Nephron progenitor cell (in vitro differentiated cells): ENCODE measurements around the gene BCL2L14.
"Not testable (repeated sequence)": the region's sequence is repeated elsewhere in the genome, so short reads cannot be mapped to it uniquely, and the experiment has no call there.

Experiments
- DNase-seq: peaks from one replicate; pipeline ENCODE4 v3.0.0; 2021
- H3K27ac Mint-ChIP-seq: 2 replicates; pipeline ENCODE4 v1.8.0; 2021; ENCODE audit warnings: mild to moderate bottlenecking, moderate library complexity, mixed read lengths
- H3K27me3 Mint-ChIP-seq: 2 replicates; pipeline ENCODE4 v1.8.0; 2021; ENCODE audit warnings: mild to moderate bottlenecking, low read depth, mixed read lengths; ENCODE audit not compliant: poor library complexity
- H3K36me3 Mint-ChIP-seq: 2 replicates; pipeline ENCODE4 v1.8.0; 2021; ENCODE audit warnings: low read depth, mixed read lengths
- H3K4me1 Mint-ChIP-seq: 2 replicates; pipeline ENCODE4 v1.8.0; 2021; ENCODE audit warnings: mixed read lengths
- H3K4me3 Mint-ChIP-seq: 2 replicates; pipeline ENCODE4 v1.8.0; 2021; ENCODE audit warnings: mild to moderate bottlenecking, moderate library complexity, mixed read lengths
- H3K9me3 Mint-ChIP-seq: 2 replicates; pipeline ENCODE4 v1.8.0; 2021; ENCODE audit warnings: mild to moderate bottlenecking, moderate library complexity, mixed read lengths
- CTCF ChIP-seq: fragments of 200-600 bp; sonication (generic); IDR thresholded peaks from 2 replicates; pipeline ENCODE4 v1.5.0; 2021; ENCODE audit warnings: antibody characterized with exemption

The BCL2L14 gene

GRCh38 chr12:12097891-12098690 is 27.4 kb downstream of the BCL2L14 start:
- DNase-seq, result no peak
- no peak for TF ChIP-seq CTCF
- peaks cover 63% of the 10 kb centered on the region for H3K36me3 Mint-ChIP-seq
- H3K4me1 Mint-ChIP-seq, result peaks cover 14% of the 10 kb centered on the region
- no peaks in the 10 kb centered on the region for H3K27me3 Mint-ChIP-seq
- no peaks in the 10 kb centered on the region for H3K9me3 Mint-ChIP-seq
- H3K4me3 Mint-ChIP-seq, result no peak overlapping the region
- H3K27ac Mint-ChIP-seq, result peak overlapping the region; percentile 69

DNA sequence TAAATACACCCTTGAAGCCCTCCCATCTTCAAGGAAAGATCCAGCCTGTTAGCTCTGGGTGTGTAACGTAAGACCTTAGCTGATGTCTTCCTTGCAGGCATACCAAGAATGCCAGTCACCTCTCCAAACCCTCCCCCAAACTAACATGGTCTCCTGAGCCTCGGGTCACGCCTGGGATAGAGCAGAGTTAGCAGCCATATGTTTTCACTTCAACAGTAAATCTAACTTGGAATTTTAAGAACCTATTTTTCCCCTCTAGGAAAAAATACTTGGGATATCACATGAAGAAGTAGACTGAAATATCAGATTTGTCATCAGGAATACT is 27.9 kb downstream of the BCL2L14 start:
- no peaks in the 10 kb centered on the region for H3K9me3 Mint-ChIP-seq
- no peak for DNase-seq
- H3K27ac Mint-ChIP-seq, result peak overlapping the region; percentile 69
- H3K27me3 Mint-ChIP-seq, result no peaks in the 10 kb centered on the region
- no peak overlapping the region for H3K4me3 Mint-ChIP-seq
- no peak for TF ChIP-seq CTCF
- peaks cover 14% of the 10 kb centered on the region for H3K4me1 Mint-ChIP-seq
- peaks cover 68% of the 10 kb centered on the region for H3K36me3 Mint-ChIP-seq

GRCh38 chr12:12099102-12099501 is 28.4 kb downstream of the BCL2L14 start:
- peak overlapping the region; percentile 69 for H3K27ac Mint-ChIP-seq
- peaks cover under 1% of the 10 kb centered on the region for H3K9me3 Mint-ChIP-seq
- no peak for TF ChIP-seq CTCF
- peaks cover 72% of the 10 kb centered on the region for H3K36me3 Mint-ChIP-seq
- DNase-seq, result no peak
- H3K4me1 Mint-ChIP-seq, result peaks cover 14% of the 10 kb centered on the region
- H3K27me3 Mint-ChIP-seq, result no peaks in the 10 kb centered on the region
- H3K4me3 Mint-ChIP-seq, result no peak overlapping the region

DNA sequence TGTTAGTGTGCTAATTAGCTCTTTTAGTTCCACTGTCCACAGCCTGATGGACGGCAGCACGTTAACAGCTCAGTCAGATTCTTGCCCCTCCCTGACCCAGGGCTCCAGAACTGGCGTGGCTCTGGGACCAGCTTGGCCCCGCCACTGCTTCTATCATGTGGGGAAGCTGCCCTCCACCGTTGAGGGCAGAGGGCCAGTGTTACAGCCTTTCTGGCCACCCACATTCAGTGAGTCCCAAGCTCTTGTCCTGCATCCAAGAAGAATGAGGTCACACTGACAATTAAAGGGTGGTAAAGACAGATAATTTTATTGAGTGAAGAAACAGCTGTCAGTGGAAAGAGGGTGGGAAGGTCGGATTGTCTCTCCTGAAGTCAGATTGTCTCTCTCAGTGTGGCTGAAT is 36.9 kb downstream of the BCL2L14 start:
- TF ChIP-seq CTCF, result no peak
- peaks cover 79% of the 10 kb centered on the region for H3K36me3 Mint-ChIP-seq
- H3K4me3 Mint-ChIP-seq, result peak overlapping the region; percentile 11
- DNase-seq, result no peak
- H3K27ac Mint-ChIP-seq, result peak overlapping the region; percentile 43
- peaks cover 57% of the 10 kb centered on the region for H3K9me3 Mint-ChIP-seq
- no peaks in the 10 kb centered on the region for H3K27me3 Mint-ChIP-seq
- H3K4me1 Mint-ChIP-seq, result no peaks in the 10 kb centered on the region

DNA sequence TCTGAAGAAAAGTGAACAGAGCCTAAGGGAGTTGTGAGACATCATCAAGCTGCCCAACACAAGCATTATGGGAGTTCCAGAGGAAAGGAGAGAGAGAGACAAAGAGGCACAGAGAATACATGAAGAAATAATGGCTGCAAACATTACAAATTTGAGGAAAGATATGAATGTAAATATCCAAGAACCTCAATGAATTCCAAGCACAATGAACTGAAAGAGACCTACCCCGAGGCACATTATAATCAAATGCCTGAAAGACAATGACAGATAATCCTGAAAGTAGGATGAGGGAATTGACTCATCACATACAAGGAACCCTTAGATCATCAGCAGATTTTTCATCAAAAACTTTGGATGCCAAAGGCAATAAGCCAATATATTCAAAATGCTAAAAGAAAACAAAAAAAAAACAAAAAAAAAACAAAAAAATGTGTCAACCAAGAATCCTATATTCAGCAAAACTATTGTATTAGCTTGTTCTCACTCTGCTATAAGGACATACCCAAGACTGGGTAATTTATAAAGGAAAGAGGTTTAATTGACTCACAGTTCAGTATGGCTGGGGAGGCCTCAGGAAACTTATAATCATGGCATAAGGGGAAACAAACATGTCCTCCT is 37.8 kb downstream of the BCL2L14 start:
- no peak overlapping the region for H3K27ac Mint-ChIP-seq
- no peak overlapping the region for H3K4me3 Mint-ChIP-seq
- no peak for DNase-seq
- H3K4me1 Mint-ChIP-seq, result no peaks in the 10 kb centered on the region
- no peaks in the 10 kb centered on the region for H3K27me3 Mint-ChIP-seq
- H3K36me3 Mint-ChIP-seq, result peaks cover 79% of the 10 kb centered on the region
- TF ChIP-seq CTCF, result no peak
- H3K9me3 Mint-ChIP-seq, result peaks cover 57% of the 10 kb centered on the region

DNA sequence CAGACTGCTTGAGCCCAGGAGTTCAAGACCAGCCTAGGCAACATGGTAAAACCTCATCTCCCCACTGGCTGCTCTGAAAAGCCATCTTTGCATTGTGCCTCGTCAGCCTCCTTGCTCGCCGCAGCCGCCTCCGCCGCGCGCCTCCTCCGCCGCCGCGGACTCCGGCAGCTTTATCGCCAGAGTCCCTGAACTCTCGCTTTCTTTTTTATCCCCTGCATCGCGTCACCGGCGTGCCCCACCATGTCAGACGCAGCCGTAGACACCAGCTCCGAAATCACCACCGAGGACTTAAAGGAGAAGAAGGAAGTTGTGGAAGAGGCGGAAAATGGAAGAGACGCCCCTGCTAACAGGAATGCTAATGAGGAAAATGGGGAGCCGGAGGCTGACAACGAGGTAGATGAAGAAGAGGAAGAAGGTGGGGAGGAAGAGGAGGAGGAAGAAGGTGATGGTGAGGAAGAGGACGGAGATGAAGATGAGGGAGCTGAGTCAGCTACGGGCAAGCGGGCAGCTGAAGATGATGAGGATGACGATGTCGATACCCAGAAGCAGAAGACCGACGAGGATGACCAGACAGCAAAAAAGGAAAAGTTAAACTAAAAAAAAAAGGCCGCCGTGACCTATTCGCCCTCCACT is 40.3 kb downstream of the BCL2L14 start:
- not testable (repeated sequence) for H3K27ac Mint-ChIP-seq

More for the DNA sequence above, 40.3 kb downstream of the BCL2L14 start:
- Mint-ChIP-seq H3K36me3 (peaks cover 85% of the 10 kb centered on the region), H3K9me3 (peaks cover 49% of the 10 kb centered on the region)
- DNase-seq, H3K4me3 Mint-ChIP-seq, H3K27me3 Mint-ChIP-seq, H3K4me1 Mint-ChIP-seq: not testable (repeated sequence)
